K562 (cell line): ENCODE measurements around the gene CAPZB. TPM values are rescaled to one million over a fixed set of nuclear protein-coding genes. Genes with fewer than 3 reads are reported as not detected.

Experiments used
- CTCF ChIP-seq, 3 experiments: IDR thresholded peaks in 2 of 3; conservative IDR thresholded peaks in 1 of 3; 2 replicates each; pipeline ENCODE4 v1.5.1; 2011 to 2012; ENCODE audit warnings: low read length in 3 of 3, mild to moderate bottlenecking in 3 of 3, control low read depth in 2 of 3, improper control_type of control experiment in 1 of 3, inconsistent platforms in 1 of 3, low read depth in 1 of 3, mixed read lengths in 1 of 3, moderate library complexity in 1 of 3; ENCODE audit not compliant: insufficient read depth in 2 of 3
- E2F8 ChIP-seq: fragments of 450-650 bp; IDR thresholded peaks from 2 replicates; pipeline ENCODE4 v1.7.1; 2018; ENCODE audit warnings: mild to moderate bottlenecking, low read depth; ENCODE audit not compliant: partially characterized antibody
- GABPB1 ChIP-seq: sonication (generic); formaldehyde crosslinking; IDR thresholded peaks from 2 replicates; pipeline ENCODE4 v1.8.0; 2022; ENCODE audit warnings: mild to moderate bottlenecking, missing genetic modification reagents
- HOXB6 ChIP-seq: fragments of 250-450 bp; sonication (Bioruptor Pico); IDR thresholded peaks from 2 replicates; pipeline ENCODE4 v1.5.1; 2022; ENCODE audit warnings: mild to moderate bottlenecking, borderline replicate concordance
- IRF2 ChIP-seq: sonication (generic); formaldehyde crosslinking; IDR thresholded peaks from 2 replicates; pipeline ENCODE4 v1.8.1; 2022; ENCODE audit warnings: mild to moderate bottlenecking, missing genetic modification reagents
- MAFF ChIP-seq: IDR thresholded peaks from 2 replicates; pipeline ENCODE4 v1.6.1; 2012; ENCODE audit warnings: low read length, improper control_type of control experiment
- MNT ChIP-seq, 2 experiments: fragments of 450-650 bp; conservative IDR thresholded peaks; 2 replicates each; pipeline ENCODE4 v1.6.1; 2017; ENCODE audit warnings: mild to moderate bottlenecking in 2 of 2, moderate library complexity in 2 of 2
- ZBTB40 ChIP-seq, 2 experiments: fragments of 450-650 bp in 1 of 2; sonication (generic) in 1 of 2; formaldehyde crosslinking in 1 of 2; IDR thresholded peaks; 2 replicates each; pipeline versions ENCODE4 v1.7.1 to v1.9.0; 2016 to 2022; ENCODE audit warnings: inconsistent platforms in 1 of 2, mild to moderate bottlenecking in 1 of 2, missing genetic modification reagents in 1 of 2
- ZNF263 ChIP-seq: sonication (generic); formaldehyde crosslinking; IDR thresholded peaks from 2 replicates; pipeline ENCODE4 v1.8.0; 2022; ENCODE audit warnings: mild to moderate bottlenecking, missing genetic modification reagents, borderline replicate concordance
- ZNF507 ChIP-seq: conservative IDR thresholded peaks from 2 replicates; pipeline ENCODE4 v1.6.1; 2017; ENCODE audit warnings: missing genetic modification characterization, missing compliant biosample characterization
- polyA plus RNA-seq, 8 experiments: library from polyadenylated mRNA; depleted of rRNA in 4 of 8; stranded (reverse) in 5 of 8; unstranded in 3 of 8; fragments of >200 nt; fragmentation: Nextera tagmentation in 2 of 8; fragmentation: Illumina TruSeq in 1 of 8; extraction: Ambion mirVana in 2 of 8; extraction: Trizol in 1 of 8; gene quantifications; 2 replicates each; pipeline versions ENCODE4 v1.2.1 to v1.2.3, GENCODE V29; 2011 to 2014; ENCODE audit warnings: inconsistent platforms in 1 of 8, missing spikeins in 1 of 8
- total RNA-seq, 7 experiments: library from RNA; depleted of rRNA in 6 of 7; stranded (reverse); fragments of >200 nt in 6 of 7; fragmentation: Illumina TruSeq in 2 of 7; extraction: Trizol in 2 of 7; gene quantifications; 2 replicates each; pipeline versions ENCODE4 v1.2.1 to v1.2.3, GENCODE V29; 2011 to 2021; ENCODE audit warnings: low replicate concordance in 1 of 7

The CAPZB gene
- total and polyA plus RNA-seq, 9 of the 15 experiments (the other 6 are each of a cell fraction or from before 2014, with no cell fraction given): 57.6 to 297 (median 125) TPM

GRCh38 chr1:19407494-19408096 lies 77.7 kb downstream of the CAPZB start (continued):
- no peak; the same call in 1 of the 2 replicates for TF ChIP-seq ZBTB40 (IDR thresholded peaks at IDR 0.05)
- TF ChIP-seq ZBTB40 (CRISPR knock-in tag; IDR thresholded peaks at IDR 0.05): no peak
- no peak for TF ChIP-seq IRF2 (CRISPR knock-in tag)
- TF ChIP-seq MAFF: no peak; the same call in 1 of the 2 replicates
- TF ChIP-seq HOXB6 (CRISPR knock-in tag): no peak
- TF ChIP-seq GABPB1 (CRISPR knock-in tag): no peak
- TF ChIP-seq ZNF263: no peak
- TF ChIP-seq MNT (conservative IDR thresholded peaks at IDR 0.05): no peak
- TF ChIP-seq ZNF507 (tag): no peak
- TF ChIP-seq CTCF (IDR thresholded peaks at IDR 0.05 in 2 of 3, conservative IDR thresholded peaks at IDR 0.05 in 1 of 3; ENCODE audit: insufficient read depth in 2 of 3, low read depth in 1 of 3, low read length in 3 of 3): no peak
- TF ChIP-seq E2F8: no peak
